Renal cortical epithelial cell (primary cell): ENCODE measurements around the gene CCBE1. TPM values are rescaled to one million over a fixed set of nuclear protein-coding genes. Genes with fewer than 3 reads are reported as not detected.
A peak's percentile ranks its signal among the peaks of the same experiment; 100 is the strongest.
"Not testable (repeated sequence)": the region's sequence is repeated elsewhere in the genome, so short reads cannot be mapped to it uniquely, and the experiment has no call there.

Experiments
- DNase-seq: peaks from one replicate; pipeline ENCODE4 v3.0.0-alpha.2; 2011; ENCODE audit warnings: low read depth
- total RNA-seq: library from RNA; depleted of rRNA; stranded (reverse); fragments of >200 nt; gene quantifications from 2 replicates; pipeline ENCODE4 v1.2.3, GENCODE V29; 2014

Gene CCBE1
- total RNA-seq, 1 donor from 2014 or later, result 8.7 TPM

GRCh38 chr18:59715445-59715844, 18.2 kb upstream of the CCBE1 start:
- no peak for DNase-seq

DNA sequence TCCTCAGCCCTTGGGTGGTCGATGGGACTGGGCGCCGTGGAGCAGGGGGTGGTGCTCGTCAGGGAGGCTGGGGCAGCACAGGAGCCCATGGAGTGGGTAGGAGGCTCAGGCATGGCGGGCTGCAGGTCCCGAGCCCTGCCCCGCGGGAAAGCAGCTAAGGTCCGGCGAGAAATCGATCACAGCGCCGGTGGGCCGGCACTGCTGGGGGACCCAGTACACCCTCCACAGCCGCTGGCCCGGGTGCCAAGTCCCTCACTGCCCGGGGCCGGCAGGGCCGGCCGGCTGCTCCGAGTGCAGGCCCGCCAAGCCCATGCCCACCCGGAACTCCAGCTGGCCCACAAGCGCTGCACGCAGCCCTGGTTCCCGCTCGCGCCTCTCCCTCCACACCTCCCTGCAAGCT, 16.9 kb upstream of the CCBE1 start:
- not testable (repeated sequence) for DNase-seq

GRCh38 chr18:59712311-59712710, 15.1 kb upstream of the CCBE1 start:
- DNase-seq, result no peak

GRCh38 chr18:59708988-59709387, 11.8 kb upstream of the CCBE1 start:
- no peak for DNase-seq

DNA sequence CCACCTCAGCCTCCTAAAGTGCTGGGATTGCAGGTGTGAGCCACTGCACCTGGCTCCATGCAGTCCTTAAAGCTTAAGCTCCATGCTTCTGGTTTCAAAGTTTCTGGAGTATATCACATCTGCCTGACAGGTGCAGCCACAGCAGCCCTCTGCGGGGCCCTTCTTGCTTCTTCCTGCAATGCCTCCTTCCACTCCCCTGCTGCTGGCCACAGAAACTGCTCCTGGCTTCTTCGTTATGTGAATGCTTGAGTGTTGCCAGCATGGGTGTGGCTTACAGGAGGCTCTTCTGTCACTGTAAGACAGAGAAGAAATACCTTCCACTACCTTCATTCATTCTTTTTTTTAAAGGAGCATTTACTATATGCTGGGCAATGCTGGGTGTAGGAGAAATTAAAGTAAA, 10.1 kb upstream of the CCBE1 start:
- DNase-seq, result no peak

DNA sequence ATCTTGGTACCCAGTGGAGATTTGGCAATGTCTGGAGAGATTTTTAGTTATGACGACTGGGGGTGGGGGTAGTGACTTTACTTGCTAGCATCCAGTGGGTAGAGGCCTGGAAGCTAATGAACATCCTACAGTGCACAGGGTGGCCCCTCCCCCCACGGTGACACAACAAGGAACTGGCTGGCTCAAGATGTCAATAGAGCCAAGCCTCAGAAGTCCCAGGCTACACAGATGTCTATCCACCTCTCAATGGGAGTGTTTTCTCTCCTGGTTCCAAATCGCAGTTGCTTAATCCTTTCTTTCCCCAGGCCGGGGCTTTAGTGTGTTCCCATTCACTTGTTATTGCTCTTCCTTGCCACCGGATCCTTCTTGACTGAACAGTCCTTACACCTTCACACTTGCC, 9.3 kb upstream of the CCBE1 start:
- DNase-seq, result no peak

DNA sequence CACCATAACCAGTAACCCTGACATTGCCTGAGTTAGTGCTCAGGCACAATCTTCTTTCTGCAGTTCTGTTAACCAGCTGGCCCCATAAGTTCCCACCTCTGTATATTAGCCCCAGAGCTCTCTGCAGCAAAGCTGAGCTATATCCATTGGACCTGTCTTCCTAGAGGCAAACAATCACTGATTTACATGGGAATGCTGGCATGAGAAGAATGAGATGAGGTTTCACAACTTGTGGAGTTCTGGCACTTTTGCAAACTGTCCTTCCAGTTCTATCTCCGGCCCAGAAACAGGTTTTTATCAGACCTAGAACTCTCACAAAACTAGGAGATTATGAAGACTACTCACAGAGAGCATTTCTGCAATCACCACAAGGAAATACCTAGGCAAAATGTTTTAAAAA, 7.9 kb upstream of the CCBE1 start:
- peak; percentile 33 for DNase-seq

GRCh38 chr18:59704146-59704545, 6.9 kb upstream of the CCBE1 start:
- peak; percentile 54 for DNase-seq

- DNase-seq, result no peak
These were observed 4.0 kb upstream of the CCBE1 start for GRCh38 chr18:59701272-59701671.

DNA sequence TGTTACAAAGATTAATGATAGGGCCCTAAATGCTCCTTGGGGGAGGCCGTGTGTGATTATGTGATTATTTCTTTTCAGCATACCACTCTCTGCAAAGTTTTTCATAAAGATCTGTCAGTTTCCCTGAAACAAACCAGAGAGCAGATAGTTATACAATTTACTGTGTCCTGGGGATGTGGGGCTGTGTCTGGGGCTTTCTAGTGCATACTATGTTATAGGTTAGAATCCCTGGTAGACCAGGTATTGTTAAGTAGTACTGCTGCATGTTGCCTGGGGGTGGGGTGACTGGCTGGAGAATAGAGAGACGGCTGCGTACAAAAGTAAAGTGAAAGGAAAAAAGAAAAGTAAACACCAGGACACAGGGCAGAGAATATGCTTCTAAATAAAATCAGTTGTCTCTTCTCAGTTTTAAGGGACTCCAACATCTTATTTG, 3.3 kb upstream of the CCBE1 start:
- no peak for DNase-seq

DNA sequence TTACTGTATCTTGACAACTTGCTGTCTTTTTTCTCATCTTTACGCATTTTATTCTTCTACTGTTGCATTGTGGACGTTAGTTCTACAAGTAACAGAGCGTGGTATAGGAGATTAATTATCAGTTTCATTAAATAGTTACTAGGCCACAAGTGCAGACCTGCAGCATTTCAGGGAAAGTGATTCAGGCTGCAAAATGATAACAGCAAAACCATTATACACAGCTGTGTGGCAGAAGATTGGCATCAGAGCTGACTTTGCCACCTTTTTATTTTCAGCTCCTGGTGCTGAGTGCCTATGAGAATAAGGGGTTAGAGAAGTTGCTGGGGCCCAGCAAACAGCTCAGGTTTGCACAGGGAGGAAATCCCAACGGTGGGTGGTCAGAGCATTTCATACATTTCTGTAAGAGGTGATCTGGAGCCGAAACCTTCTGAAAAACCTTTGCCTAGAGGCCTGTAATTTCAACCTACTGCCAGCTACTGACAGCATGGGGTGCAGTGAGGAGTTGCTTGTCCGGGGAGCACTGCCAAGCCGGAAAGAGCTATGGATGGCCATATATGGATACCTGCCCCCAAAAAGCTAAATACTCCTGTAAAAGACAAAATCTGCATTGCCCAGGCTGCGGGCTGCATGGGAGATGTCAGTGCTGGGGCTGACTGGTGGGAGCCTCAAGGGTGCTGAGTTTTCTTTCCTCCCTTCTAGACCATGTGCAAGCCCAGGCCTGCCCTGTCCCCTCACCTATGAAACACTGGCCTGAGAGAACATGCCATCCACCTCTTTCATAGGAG, 2.7 kb upstream of the CCBE1 start:
- DNase-seq, result no peak

- no peak for DNase-seq
These were observed 1.8 kb upstream of the CCBE1 start for GRCh38 chr18:59699061-59699460.

- no peak for DNase-seq
These were observed 650 bp downstream of the CCBE1 start for GRCh38 chr18:59696311-59697235.

DNA sequence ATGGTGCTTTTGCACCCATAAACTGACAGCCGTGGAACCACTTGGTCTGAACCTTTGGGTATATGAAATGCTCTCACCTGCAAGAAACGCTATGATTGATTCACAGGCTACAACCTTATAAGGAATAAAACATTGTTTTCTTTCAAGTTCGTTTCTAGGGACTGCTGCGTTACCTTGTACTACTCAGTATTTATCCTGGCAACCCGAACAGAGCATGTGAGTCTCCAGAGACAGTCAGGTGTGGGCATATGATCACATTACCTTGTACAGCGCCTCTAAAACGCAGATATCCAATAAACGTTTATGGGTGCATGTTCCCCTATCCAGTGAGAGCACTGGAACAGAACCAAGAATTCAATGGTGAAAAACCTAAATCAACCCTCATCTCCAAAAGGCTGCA, 1.7 kb downstream of the CCBE1 start:
- DNase-seq, result no peak

DNA sequence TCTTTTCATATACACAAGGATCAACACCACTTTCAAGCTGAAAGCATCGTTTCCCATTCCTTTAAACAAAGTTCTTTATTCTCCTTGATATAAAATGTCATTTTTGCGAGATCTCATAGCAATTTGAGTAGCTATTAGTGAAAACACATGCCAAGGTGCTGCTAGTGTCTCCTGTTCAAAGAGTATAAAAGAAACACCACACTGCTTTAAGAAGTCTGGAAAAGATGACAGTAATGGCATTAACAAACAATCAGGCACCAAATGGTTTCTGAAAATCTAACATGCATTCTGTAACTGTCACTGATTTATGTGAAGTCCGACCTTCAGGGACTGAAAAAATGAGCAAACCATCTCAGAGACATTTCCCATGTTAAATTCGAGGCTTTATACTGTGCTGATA, 2.4 kb downstream of the CCBE1 start:
- no peak for DNase-seq

DNA sequence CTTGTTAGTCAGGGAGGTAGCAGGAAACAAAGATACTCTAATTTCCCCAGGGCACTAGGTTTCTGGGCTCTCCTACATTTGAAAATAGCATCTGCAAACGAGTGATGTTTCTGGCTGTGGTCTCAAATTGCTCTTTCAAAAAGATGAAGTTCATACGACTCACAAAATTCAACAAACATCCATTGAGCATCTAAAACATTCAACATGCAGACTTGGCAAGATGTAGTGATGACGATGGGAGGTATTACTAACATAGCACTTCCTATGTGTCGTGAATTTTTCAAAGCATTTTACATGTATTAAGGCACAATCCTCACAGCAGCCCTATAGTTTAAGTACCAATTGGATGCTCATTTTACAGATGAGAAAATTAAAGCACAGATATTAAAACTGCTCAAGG, 5.2 kb downstream of the CCBE1 start:
- DNase-seq, result no peak

DNA sequence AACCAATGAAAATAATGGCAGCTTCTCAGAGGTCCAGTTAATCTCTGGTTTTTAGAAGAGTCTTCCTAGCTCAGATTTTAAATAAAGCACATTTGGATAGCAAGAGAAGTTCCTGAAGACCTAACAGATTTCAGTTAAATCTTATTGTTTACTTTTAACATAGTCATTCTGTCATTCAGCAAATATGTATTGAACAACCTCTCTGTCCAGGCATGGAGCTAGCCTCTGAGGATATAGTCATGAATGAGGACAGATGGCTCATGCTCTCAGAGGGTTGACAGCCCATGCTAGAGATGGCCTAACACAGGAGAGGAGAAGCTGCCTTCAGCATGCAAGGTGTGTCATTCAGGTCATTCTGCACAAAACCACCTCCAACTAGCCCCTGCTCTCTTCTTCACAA, 6.2 kb downstream of the CCBE1 start:
- no peak for DNase-seq

GRCh38 chr18:59690186-59690982, 6.8 kb downstream of the CCBE1 start:
- DNase-seq, result no peak

DNA sequence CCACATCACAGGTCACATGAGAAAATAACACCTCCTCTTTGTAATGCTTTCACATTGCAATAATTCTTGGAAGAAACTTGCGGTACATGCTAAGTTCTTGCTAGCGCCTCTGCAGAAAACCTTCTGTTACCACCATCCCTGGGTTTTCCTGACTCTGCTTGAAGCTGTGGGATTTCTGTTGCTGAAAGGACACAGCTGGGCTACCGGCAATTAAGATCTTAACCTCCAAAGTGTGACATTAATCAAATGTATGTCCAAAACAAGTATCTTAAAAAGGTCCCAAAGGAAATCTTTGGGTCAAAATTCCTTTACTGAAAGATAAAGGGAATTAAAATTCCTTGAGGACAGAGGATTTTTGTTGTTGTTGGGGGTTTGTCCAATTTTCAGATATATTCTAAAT, 7.5 kb downstream of the CCBE1 start:
- DNase-seq, result no peak

GRCh38 chr18:59686260-59686659, 11.0 kb downstream of the CCBE1 start:
- no peak for DNase-seq

DNA sequence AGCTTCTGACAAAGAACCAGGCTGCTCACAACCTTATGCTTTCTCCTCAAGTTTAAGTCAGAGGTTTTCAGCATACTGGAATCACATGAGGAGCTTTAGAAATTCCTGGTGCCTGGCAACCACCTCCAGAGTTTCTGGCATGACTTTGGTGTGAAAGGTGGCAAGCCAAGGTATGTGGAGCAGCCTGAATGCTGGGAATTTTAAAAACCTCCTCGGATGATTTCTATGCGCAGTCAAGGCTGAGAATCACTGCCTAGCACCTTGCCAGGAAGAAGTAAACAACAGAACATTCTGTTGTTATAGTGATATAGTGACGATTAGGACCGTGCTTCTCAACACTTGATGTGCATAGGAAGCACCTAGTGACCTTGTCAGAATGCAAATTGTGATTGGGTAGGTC, 11.7 kb downstream of the CCBE1 start:
- DNase-seq, result peak; percentile 57

GRCh38 chr18:59684777-59685176, 12.4 kb downstream of the CCBE1 start:
- no peak for DNase-seq
